Testis (tissue), 2 donors: ENCODE measurements around the gene ME2.

Experiments used
- POLR2A ChIP-seq: fragments of 450-650 bp; IDR thresholded peaks from one replicate; pipeline ENCODE4 v1.6.1; 2017; ENCODE audit warnings: antibody characterized with exemption, mild to moderate bottlenecking, moderate library complexity
- TF ChIP-seq, protein P1 (sequence below), 3 experiments: fragments of 450-650 bp in 2 of 3; fragments of 200-600 bp in 1 of 3; sonication (generic) in 1 of 3; IDR thresholded peaks; one replicate each; pipeline ENCODE4 v1.5.1; 2016 to 2019; ENCODE audit warnings: antibody characterized with exemption in 3 of 3, mild to moderate bottlenecking in 2 of 3, moderate library complexity in 1 of 3

- TF ChIP-seq, protein P1, sequence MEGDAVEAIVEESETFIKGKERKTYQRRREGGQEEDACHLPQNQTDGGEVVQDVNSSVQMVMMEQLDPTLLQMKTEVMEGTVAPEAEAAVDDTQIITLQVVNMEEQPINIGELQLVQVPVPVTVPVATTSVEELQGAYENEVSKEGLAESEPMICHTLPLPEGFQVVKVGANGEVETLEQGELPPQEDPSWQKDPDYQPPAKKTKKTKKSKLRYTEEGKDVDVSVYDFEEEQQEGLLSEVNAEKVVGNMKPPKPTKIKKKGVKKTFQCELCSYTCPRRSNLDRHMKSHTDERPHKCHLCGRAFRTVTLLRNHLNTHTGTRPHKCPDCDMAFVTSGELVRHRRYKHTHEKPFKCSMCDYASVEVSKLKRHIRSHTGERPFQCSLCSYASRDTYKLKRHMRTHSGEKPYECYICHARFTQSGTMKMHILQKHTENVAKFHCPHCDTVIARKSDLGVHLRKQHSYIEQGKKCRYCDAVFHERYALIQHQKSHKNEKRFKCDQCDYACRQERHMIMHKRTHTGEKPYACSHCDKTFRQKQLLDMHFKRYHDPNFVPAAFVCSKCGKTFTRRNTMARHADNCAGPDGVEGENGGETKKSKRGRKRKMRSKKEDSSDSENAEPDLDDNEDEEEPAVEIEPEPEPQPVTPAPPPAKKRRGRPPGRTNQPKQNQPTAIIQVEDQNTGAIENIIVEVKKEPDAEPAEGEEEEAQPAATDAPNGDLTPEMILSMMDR (IDR thresholded peaks at IDR 0.05) = no peak
- no peak for TF ChIP-seq POLR2A
Measured at GRCh38 chr18:50934545-50935211, 55.8 kb downstream of the ME2 start.
